Neutrophil (primary cell): ENCODE data around the gene LGALS9.

Experiments
- H3K27ac ChIP-seq: fragments of 200-600 bp; sonication (generic); 2 replicates; pipeline ENCODE4 v1.5.1; 2016; ENCODE audit warnings: mild to moderate bottlenecking, moderate library complexity
- H3K27me3 ChIP-seq: fragments of 200-600 bp; sonication (generic); 2 replicates; pipeline ENCODE4 v1.6.0; 2016; ENCODE audit warnings: mild to moderate bottlenecking
- H3K36me3 ChIP-seq: fragments of 200-600 bp; sonication (generic); 2 replicates; pipeline ENCODE4 v1.5.1; 2017
- H3K4me1 ChIP-seq, 2 experiments: fragments of 200-600 bp in 1 of 2; sonication (generic) in 1 of 2; 1 replicate in 1 of 2; 2 replicates in 1 of 2; pipeline versions ENCODE4 v1.5.1 to v1.6.1; 2013 to 2016; ENCODE audit warnings: low read depth in 1 of 2, low read length in 1 of 2, mild to moderate bottlenecking in 1 of 2, moderate library complexity in 1 of 2; ENCODE audit not compliant: control insufficient read depth in 1 of 2, insufficient read depth in 1 of 2
- H3K4me3 ChIP-seq, 2 experiments: fragments of 200-600 bp in 1 of 2; sonication (generic) in 1 of 2; 1 replicate in 1 of 2; 2 replicates in 1 of 2; pipeline ENCODE4 v1.5.1; 2013 to 2016; ENCODE audit warnings: low read depth in 1 of 2, low read length in 1 of 2, mild to moderate bottlenecking in 1 of 2, moderate library complexity in 1 of 2
- H3K9me3 ChIP-seq: fragments of 200-600 bp; sonication (generic); 2 replicates; pipeline ENCODE4 v1.5.1; 2016
- TF ChIP-seq, protein P1 (sequence below): fragments of 200-600 bp; sonication (generic); IDR thresholded peaks from 2 replicates; pipeline ENCODE4 v1.5.1; 2016; ENCODE audit warnings: antibody characterized with exemption

Gene LGALS9

DNA sequence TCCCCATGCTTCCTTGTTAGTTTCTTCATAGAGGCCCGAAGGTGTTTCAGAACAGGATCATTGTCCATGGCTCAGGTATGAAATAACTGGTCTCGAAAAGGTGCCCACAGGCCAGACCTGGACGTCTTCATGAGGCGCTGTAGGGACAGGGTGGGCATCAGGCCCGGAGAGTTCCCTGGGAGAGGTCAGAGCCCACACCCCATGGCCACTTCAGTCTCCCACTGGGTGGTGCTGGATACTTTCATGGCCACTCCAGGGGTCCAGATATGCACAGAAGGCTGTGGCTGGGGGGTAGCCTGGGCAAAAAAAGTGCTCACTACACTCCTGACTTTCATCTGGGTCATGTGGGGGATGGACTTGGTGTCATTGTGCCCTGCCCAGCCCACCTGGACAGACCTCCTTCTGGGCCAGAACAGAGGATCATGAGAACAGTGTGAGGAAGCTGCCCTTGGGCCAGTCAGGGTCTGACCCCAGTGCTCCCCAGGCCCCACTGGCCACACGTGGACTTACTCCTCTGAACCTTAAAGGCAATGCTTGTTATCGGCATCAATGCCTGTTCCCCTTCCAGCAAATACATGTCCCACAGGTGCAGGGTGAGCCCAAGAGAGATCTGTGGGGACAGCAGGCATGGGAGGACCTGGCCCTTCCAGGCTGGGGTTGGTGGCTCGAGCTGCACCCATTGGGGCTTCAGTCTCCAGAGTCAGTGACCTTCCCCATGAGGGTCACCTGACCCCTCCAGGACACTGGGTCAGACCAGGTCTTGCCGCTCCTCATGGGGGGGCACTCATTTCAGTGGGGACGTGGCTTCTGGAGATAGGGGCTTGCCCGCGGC, 36.9 kb downstream of the LGALS9 start:
- H3K4me1 ChIP-seq, result no peaks in the 10 kb centered on the region
- TF ChIP-seq, protein P1, sequence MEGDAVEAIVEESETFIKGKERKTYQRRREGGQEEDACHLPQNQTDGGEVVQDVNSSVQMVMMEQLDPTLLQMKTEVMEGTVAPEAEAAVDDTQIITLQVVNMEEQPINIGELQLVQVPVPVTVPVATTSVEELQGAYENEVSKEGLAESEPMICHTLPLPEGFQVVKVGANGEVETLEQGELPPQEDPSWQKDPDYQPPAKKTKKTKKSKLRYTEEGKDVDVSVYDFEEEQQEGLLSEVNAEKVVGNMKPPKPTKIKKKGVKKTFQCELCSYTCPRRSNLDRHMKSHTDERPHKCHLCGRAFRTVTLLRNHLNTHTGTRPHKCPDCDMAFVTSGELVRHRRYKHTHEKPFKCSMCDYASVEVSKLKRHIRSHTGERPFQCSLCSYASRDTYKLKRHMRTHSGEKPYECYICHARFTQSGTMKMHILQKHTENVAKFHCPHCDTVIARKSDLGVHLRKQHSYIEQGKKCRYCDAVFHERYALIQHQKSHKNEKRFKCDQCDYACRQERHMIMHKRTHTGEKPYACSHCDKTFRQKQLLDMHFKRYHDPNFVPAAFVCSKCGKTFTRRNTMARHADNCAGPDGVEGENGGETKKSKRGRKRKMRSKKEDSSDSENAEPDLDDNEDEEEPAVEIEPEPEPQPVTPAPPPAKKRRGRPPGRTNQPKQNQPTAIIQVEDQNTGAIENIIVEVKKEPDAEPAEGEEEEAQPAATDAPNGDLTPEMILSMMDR, result no peak
- H3K4me3 ChIP-seq, result no peak overlapping the region
- no peak overlapping the region for H3K27ac ChIP-seq
- no peaks in the 10 kb centered on the region for H3K36me3 ChIP-seq
- H3K27me3 ChIP-seq, result no peaks in the 10 kb centered on the region
- H3K9me3 ChIP-seq, result no peaks in the 10 kb centered on the region

GRCh38 chr17:27668488-27668823, 37.5 kb downstream of the LGALS9 start:
- Histone ChIP-seq H3K9me3 (no peaks in the 10 kb centered on the region), H3K4me3 (no peak overlapping the region), H3K27me3 (no peaks in the 10 kb centered on the region), H3K27ac (no peak overlapping the region), H3K36me3 (no peaks in the 10 kb centered on the region), H3K4me1 (no peaks in the 10 kb centered on the region)
- TF ChIP-seq, protein P1, result no peak

- TF ChIP-seq, protein P1, result no peak
- Histone ChIP-seq H3K4me1 (no peaks in the 10 kb centered on the region), H3K9me3 (no peaks in the 10 kb centered on the region), H3K27ac (no peak overlapping the region), H3K36me3 (no peaks in the 10 kb centered on the region), H3K27me3 (no peaks in the 10 kb centered on the region), H3K4me3 (no peak overlapping the region)
These were observed 38.1 kb downstream of the LGALS9 start for GRCh38 chr17:27669136-27669535.

DNA sequence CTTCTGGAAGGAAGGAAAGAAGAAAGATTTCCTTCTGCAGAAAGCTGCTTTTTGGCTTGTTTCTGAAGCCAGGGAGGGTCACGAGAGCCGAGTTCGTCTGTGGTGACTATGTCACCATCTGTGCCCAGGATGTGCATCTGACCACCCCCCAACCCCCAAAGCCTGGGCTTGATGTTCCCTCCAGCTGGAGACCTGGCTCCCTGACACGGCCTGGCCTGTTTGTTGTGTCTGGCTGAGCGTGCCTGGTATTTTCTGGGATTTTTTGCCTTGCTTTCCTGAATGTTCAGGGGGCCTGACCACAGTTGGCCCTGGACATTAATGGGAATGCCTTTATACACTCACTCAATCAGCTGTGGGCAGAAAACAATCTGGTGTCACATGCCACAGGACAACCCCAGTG, 38.9 kb downstream of the LGALS9 start:
- no peak overlapping the region for H3K4me3 ChIP-seq
- TF ChIP-seq, protein P1, result no peak
- no peaks in the 10 kb centered on the region for H3K36me3 ChIP-seq
- H3K27ac ChIP-seq, result no peak overlapping the region
- no peaks in the 10 kb centered on the region for H3K4me1 ChIP-seq
- H3K27me3 ChIP-seq, result no peaks in the 10 kb centered on the region
- no peaks in the 10 kb centered on the region for H3K9me3 ChIP-seq

DNA sequence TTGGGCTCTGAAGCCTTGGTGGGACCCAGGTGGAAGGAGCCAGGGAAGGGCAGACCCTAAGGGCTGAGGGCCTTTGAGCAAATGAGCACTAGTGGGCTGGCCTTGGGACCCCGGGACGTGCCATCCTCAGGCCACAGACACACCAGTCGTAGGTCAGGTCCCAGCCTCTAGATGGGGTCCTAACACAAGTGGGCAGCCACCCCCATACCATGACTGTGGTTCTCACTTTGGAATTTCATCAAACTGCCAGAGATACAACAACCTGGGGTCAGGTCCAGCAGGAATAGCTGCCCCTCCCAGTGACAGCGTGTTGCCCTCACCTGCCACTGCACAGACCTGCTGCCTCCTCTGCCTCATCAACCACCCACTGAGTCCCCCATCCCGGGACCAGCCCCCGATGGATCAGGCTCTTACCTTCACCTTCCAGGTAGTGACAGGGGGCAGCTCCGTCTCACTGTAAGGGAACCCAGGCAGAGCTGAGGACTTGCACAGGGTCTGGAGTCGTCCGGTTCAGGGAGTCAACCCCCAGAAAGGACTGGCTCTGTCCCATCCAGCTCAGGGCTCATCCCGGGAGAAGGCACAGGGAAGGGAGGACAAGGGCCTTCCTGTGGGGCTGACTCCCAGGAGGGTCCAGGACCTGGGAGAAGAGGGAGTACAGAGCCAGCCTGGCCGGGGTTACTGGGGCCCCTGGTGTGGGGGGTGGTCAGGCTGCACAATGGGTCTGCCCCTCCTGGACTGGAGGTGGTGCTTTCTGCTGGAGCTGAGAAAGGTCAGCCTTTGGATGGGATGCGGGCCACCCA, 40.0 kb downstream of the LGALS9 start:
- TF ChIP-seq, protein P1, result no peak
- H3K27ac ChIP-seq, result no peak overlapping the region
- H3K36me3 ChIP-seq, result no peaks in the 10 kb centered on the region
- H3K4me1 ChIP-seq, result no peaks in the 10 kb centered on the region
- no peak overlapping the region for H3K4me3 ChIP-seq
- no peaks in the 10 kb centered on the region for H3K27me3 ChIP-seq
- no peaks in the 10 kb centered on the region for H3K9me3 ChIP-seq
